ENCODE data around the gene RNFT2. TPM values are rescaled to one million over a fixed set of nuclear protein-coding genes. Genes with fewer than 3 reads are reported as not detected.

The RNFT2 gene
- total RNA-seq, 1 donor from 2014 or later = 2.6 TPM

GRCh38 chr12:116719731-116720528, 18.2 kb upstream of the RNFT2 start:
- Histone ChIP-seq H3K4me1 (peaks cover 22% of the 10 kb centered on the region), H3K9me3 (no peaks in the 10 kb centered on the region), H3K27ac (peak overlapping the region; percentile 52), H3K4me3 (no peak overlapping the region), H3K36me3 (peaks cover 61% of the 10 kb centered on the region), H3K27me3 (no peaks in the 10 kb centered on the region)
- DNase-seq (no peak), ATAC-seq (peak; percentile 37)
- TF ChIP-seq CTCF (IDR thresholded peaks at IDR 0.05) = no peak
- intact Hi-C loops (cut with DNase I) = no loop called here

- peaks cover 33% of the 10 kb centered on the region for H3K4me1 ChIP-seq
- ATAC-seq = no peak
Observed at GRCh38 chr12:116722245-116722644, 15.9 kb upstream of the RNFT2 start.

DNA sequence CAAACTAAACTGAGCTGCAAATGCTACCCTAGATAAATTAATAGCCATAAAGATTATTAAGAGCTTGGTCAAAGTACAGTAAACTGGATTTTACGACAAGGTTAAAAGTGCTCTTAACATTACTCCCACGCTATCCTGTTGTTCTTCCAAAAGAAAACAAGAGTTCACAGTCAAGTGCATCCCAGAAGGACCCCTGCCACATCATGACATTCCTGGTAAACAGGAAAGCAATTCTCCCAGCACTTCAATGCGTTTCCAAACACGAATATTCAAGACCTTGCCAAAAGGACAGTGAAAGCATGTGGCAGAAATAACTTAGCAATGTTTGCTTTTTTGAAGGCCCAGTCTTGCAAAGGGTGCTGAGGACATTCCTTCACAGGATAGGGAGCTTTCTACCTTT, 11.4 kb upstream of the RNFT2 start:
- peak; percentile 68 for ATAC-seq
- Histone ChIP-seq H3K4me1 (peaks cover 39% of the 10 kb centered on the region), H3K27me3 (no peaks in the 10 kb centered on the region), H3K36me3 (peaks cover 22% of the 10 kb centered on the region), H3K4me3 (no peak overlapping the region), H3K9me3 (no peaks in the 10 kb centered on the region), H3K27ac (peak overlapping the region; percentile 66)
- intact Hi-C loops (cut with DNase I) = no loop called here
- TF ChIP-seq CTCF (IDR thresholded peaks at IDR 0.05) = no peak
- no peak for DNase-seq

More at GRCh38 chr12:116722245-116722644, 15.9 kb upstream of the RNFT2 start:
- TF ChIP-seq CTCF (IDR thresholded peaks at IDR 0.05) = no peak
- Histone ChIP-seq H3K36me3 (peaks cover 38% of the 10 kb centered on the region), H3K27me3 (no peaks in the 10 kb centered on the region), H3K4me3 (no peak overlapping the region), H3K27ac (no peak overlapping the region), H3K9me3 (no peaks in the 10 kb centered on the region)
- intact Hi-C loops (cut with DNase I) = no loop called here
- DNase-seq = no peak

GRCh38 chr12:116727261-116727660, 10.9 kb upstream of the RNFT2 start:
- no peak overlapping the region for H3K4me3 ChIP-seq
- H3K27ac ChIP-seq = peak overlapping the region; percentile 66
- DNase-seq (no peak), ATAC-seq (peak; percentile 60)
- H3K36me3 ChIP-seq = peaks cover 16% of the 10 kb centered on the region
- H3K27me3 ChIP-seq = no peaks in the 10 kb centered on the region
- TF ChIP-seq CTCF (IDR thresholded peaks at IDR 0.05) = no peak
- H3K4me1 ChIP-seq = peaks cover 44% of the 10 kb centered on the region
- no peaks in the 10 kb centered on the region for H3K9me3 ChIP-seq
- intact Hi-C loops (cut with DNase I) = no loop called here

GRCh38 chr12:116727891-116728290, 10.2 kb upstream of the RNFT2 start:
- DNase-seq = no peak
- H3K9me3 ChIP-seq = no peaks in the 10 kb centered on the region

More at GRCh38 chr12:116727891-116728290, 10.2 kb upstream of the RNFT2 start:
- peaks cover 14% of the 10 kb centered on the region for H3K36me3 ChIP-seq
- peak overlapping the region; percentile 36 for H3K27ac ChIP-seq
- peaks cover 44% of the 10 kb centered on the region for H3K4me1 ChIP-seq
- no peaks in the 10 kb centered on the region for H3K27me3 ChIP-seq
- intact Hi-C loops (cut with DNase I) = no loop called here
- H3K4me3 ChIP-seq = no peak overlapping the region
- ATAC-seq = peak; percentile 83
- TF ChIP-seq CTCF (IDR thresholded peaks at IDR 0.05) = no peak

All from upper lobe of right lung (tissue), 1 donor.